Mucosa of descending colon (tissue), 3 donors: ENCODE data around the gene VPREB3. TPM values are rescaled to one million over a fixed set of nuclear protein-coding genes. Genes with fewer than 3 reads are reported as not detected.

Experiments
- ATAC-seq: fragments of 200-7000 bp; cut with Tn5 transposase; one replicate; pipeline ENCODE4 v1.9.1; 2020; ENCODE audit warnings: mild to moderate bottlenecking, moderate library complexity
- DNase-seq, 3 donors: peaks; one replicate each; pipeline ENCODE4 v3.0.0-alpha.2; 2020
- H3K36me3 ChIP-seq: fragments of 200-600 bp; one replicate; pipeline ENCODE4 v1.8.0; 2021; ENCODE audit warnings: low read depth, mild to moderate bottlenecking
- H3K4me1 ChIP-seq: fragments of 200-600 bp; one replicate; pipeline ENCODE4 v1.8.0; 2021; ENCODE audit warnings: low read depth, mild to moderate bottlenecking
- H3K4me3 ChIP-seq: fragments of 200-600 bp; one replicate; pipeline ENCODE4 v1.8.0; 2021; ENCODE audit warnings: mild to moderate bottlenecking
- H3K9me3 ChIP-seq: fragments of 200-600 bp; one replicate; pipeline ENCODE4 v1.8.0; 2021; ENCODE audit warnings: mild to moderate bottlenecking
- intact Hi-C, 2 donors: fragments of 100-400 bp; cut with DNase I in 1 of 2; cut with micrococcal nuclease in 1 of 2; formaldehyde crosslinking; loops; one replicate each; pipeline versions ENCODE4 v1.11.0 to v1.11.1; 2022; cut with DNase I, micrococcal nuclease
- total RNA-seq, 3 donors: library from RNA; stranded (reverse); fragmentation: NEBNext Ultra II Directional in 2 of 3; extraction: Animal tissue kit (Norgen Biotek cat#: 25700) in 2 of 3; gene quantifications; one replicate each; pipeline versions ENCODE4 v1.2.1 to v1.2.4, GENCODE V29; 2021 to 2023
- TF ChIP-seq, protein P1 (sequence below): fragments of 200-600 bp; IDR thresholded peaks from one replicate; pipeline ENCODE4 v1.8.0; 2022; ENCODE audit warnings: antibody characterized with exemption, mild to moderate bottlenecking
- donor health status: DM: no; HTN: no; CAD: no; lungs with moderate emphysema.
- donor health status: DM: no; HTN: no; CAD: no.
- donor health status: DM: no; HTN: yes; CAD: no.

VPREB3 gene
- total RNA-seq, 3 donors from 2014 or later, result 0.79 to 1.8 (median 1.2) TPM

DNA sequence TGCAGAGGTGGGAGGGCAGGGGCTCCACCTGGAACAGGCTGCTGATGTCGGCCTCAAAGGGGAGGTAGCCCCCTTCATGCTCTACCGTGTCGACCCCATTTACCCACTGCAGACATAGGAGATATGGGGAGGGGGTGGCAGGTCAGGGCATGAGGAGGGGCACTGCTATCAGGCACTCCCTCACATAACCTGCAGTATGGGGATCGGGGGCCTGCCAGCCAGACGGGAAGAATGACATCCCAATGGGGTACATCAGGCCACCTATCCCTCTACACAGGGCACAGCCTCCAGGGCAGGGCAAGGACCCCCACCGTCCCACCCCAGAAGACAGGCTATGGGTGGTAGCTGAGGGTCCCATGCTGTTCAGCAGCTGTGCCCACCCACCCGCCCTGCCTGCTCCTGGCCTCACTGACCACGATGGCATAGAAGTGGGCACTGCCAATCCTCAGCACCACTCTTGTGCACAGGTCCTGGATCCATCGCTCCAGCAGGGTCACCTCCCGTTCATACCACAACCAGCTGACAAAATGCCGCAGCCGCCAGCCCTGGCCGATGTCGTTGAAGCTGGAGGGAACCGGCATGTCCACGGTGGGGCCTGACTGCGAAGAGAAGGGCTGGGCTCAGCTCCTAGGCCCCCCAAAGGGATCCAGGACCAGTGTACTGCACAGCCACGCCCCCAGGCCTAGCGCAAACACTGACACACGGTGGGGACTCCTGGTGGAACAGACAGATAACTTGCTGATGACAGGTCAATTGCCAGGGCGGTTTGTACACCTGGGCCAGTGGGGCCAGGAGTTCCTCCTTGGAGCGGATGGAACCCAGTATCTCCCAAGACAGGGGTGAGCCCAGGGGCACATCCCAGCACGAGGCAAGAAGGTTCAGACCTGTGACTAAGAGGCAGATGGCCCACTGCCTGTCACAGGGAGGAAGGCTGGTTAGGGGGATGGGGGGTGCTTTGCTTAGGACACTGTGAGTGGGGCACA lies 39.3 kb downstream of the VPREB3 start:
- Histone ChIP-seq H3K9me3 (no peaks in the 10 kb centered on the region), H3K4me1 (peaks cover 10% of the 10 kb centered on the region), H3K36me3 (no peaks in the 10 kb centered on the region), H3K4me3 (no peak overlapping the region)
- TF ChIP-seq, protein P1, sequence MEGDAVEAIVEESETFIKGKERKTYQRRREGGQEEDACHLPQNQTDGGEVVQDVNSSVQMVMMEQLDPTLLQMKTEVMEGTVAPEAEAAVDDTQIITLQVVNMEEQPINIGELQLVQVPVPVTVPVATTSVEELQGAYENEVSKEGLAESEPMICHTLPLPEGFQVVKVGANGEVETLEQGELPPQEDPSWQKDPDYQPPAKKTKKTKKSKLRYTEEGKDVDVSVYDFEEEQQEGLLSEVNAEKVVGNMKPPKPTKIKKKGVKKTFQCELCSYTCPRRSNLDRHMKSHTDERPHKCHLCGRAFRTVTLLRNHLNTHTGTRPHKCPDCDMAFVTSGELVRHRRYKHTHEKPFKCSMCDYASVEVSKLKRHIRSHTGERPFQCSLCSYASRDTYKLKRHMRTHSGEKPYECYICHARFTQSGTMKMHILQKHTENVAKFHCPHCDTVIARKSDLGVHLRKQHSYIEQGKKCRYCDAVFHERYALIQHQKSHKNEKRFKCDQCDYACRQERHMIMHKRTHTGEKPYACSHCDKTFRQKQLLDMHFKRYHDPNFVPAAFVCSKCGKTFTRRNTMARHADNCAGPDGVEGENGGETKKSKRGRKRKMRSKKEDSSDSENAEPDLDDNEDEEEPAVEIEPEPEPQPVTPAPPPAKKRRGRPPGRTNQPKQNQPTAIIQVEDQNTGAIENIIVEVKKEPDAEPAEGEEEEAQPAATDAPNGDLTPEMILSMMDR, result no peak
- intact Hi-C loops, result no loop called here
- ATAC-seq, result no peak
- DNase-seq, result no peak

DNA sequence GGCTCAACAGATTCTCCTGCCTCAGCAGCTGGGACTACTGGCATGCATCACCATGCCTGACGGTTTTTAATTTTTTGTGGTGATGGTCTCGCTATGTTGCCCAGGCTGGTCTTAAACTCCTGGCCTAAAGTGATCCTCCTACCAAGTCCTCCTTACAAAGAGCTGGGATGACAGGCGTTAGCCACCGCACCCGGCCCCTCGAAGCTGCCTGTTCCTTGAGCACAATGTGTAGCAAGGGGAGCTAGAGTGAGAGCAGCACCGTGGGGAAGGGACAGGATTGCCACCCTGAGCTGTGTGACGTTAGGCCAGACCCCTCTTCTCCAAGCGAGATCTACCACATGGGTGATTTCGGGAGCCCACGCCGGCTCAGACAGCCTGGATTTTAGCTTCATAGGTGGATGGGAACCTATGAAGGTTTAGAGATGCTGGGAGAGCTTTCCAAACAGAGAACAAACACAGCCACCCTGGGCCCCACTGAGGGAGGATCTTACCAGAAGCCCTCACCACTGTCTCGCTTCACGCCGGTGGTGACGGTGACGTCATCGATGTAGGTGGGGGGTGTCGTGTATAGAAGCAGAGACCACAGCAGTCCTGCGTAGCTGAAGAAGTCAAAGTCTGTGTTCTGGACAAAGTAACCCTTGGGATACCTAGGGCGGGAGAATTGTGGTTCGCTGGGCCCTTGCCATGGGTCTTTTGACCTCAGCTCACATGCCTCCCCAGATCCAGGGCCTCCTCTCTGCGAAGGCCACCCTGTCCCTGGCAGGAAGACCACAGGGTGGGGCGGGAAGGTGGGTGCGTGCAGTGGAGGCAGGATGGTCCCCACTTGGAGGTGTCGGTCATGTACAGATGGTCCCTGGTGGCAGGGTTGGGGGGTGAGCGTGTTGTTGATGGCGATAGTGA lies 40.3 kb downstream of the VPREB3 start:
- DNase-seq, result no peak
- H3K36me3 ChIP-seq, result peaks cover under 1% of the 10 kb centered on the region
- H3K4me1 ChIP-seq, result peaks cover 10% of the 10 kb centered on the region
- H3K9me3 ChIP-seq, result no peaks in the 10 kb centered on the region
- no peak for ATAC-seq
- TF ChIP-seq, protein P1, result no peak
- H3K4me3 ChIP-seq, result no peak overlapping the region
- intact Hi-C loops, result no loop called here

DNA sequence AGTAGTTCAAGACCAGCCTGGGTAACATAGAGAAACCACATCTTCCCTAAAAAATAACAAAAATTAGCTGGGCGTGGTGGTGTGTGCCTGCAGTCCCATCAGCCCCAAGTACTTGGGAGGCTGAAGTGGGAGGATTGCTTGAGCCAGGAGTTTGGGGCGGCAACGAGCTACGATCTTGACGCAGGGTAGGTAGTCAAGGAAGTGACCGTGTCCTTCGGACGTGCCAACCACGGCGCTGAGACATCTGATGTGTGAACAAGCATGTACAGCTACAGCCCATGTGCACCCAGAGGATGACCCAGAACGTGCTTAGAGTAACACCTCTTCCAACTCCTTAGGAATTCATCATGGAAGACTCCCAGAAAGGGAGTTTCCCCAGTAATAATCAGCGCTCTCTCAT lies 42.0 kb downstream of the VPREB3 start:
- Histone ChIP-seq H3K4me3 (no peak overlapping the region), H3K4me1 (peaks cover 9% of the 10 kb centered on the region), H3K9me3 (no peaks in the 10 kb centered on the region), H3K36me3 (peaks cover 3% of the 10 kb centered on the region)
- intact Hi-C loops, result no loop called here
- DNase-seq, result no peak
- TF ChIP-seq, protein P1, result no peak
- ATAC-seq, result no peak

DNA sequence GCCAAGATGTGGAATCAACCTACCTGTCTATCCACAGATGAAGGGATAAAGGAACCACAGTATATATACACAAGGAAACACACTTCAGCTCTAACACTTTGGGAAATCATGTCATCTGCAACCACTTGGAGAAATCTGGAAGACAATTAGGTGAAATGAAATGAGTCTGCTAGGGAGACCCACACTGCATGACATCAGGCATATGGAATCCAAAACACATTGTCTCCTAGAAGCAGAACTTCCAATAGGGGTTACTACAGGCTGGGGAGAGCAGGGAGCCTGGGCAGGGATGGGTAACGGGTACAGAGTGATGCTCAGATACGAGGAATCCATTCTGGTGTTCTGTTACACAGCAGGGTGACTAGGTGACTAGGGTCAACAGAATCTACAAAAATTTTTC lies 45.1 kb downstream of the VPREB3 start:
- TF ChIP-seq, protein P1, result no peak

DNA sequence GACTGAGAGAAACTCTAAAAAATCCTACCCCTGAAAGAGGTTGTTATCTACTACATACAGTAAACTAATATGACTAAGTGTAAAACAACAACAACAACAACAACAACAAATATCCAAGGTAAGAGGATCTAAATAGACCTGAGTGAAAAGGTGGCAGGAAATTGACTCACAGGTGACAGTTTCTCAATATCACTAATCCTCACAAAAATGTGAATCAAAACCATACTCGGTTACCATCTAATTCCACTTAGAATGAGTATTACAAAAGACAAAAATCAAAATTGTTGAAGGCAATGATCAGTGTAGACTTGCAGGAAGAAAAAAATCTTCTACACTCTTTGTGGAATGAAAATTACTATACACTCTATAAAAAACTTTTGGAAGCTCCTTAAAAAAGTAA lies 46.0 kb downstream of the VPREB3 start:
- TF ChIP-seq, protein P1, result no peak
- DNase-seq (no peak), ATAC-seq (no peak)
- Histone ChIP-seq H3K36me3 (peaks cover 3% of the 10 kb centered on the region), H3K4me3 (no peak overlapping the region), H3K4me1 (no peaks in the 10 kb centered on the region), H3K9me3 (no peaks in the 10 kb centered on the region)
- intact Hi-C loops, result no loop called here

More for the DNA sequence above, 45.1 kb downstream of the VPREB3 start:
- no peak for ATAC-seq
- H3K4me3 ChIP-seq, result no peak overlapping the region
- no peaks in the 10 kb centered on the region for H3K9me3 ChIP-seq
- peaks cover 3% of the 10 kb centered on the region for H3K36me3 ChIP-seq
- no peak for DNase-seq
- H3K4me1 ChIP-seq, result no peaks in the 10 kb centered on the region
- intact Hi-C loops, result no loop called here
